K562 (cell line): ENCODE data around the gene CHCHD10. TPM values are rescaled to one million over a fixed set of nuclear protein-coding genes. Genes with fewer than 3 reads are reported as not detected.
A peak's percentile ranks its signal among the peaks of the same experiment; 100 is the strongest.

ENCODE experiments used
- ATAC-seq: fragments of 200-7000 bp; cut with Tn5 transposase; 3 replicates; pipeline ENCODE4 v1.9.1; 2020; ENCODE audit warnings: moderate library complexity
- BruUV-seq: library from RNA; stranded (reverse); fragments of 400-500 nt; replicated peaks from 2 replicates; lab custom pipeline; 2021; lab: Mats Ljungman, UMichigan
- CTCF ChIA-PET: fragments of 300-600 bp; formaldehyde crosslinking; extraction: SDS; loops from one replicate; lab custom pipeline; 2021; ENCODE audit warnings: low intra/inter-chr PET ratio; lab: Yijun Ruan, JAX
- POLR2A ChIA-PET: fragments of 300-600, 350-650 bp; sonication (Branson Sonifier 250); formaldehyde crosslinking; extraction: SDS; loops from one replicate; lab custom pipeline; 2021; ENCODE audit warnings: antibody characterized with exemption, inconsistent platforms; lab: Yijun Ruan, JAX
- DNase-seq, 4 experiments: peaks; one replicate each; pipeline versions ENCODE4 v3.0.0 to v3.0.0-alpha.2; 2011 to 2018; ENCODE audit warnings: low spot score in 3 of 4, mixed read lengths in 3 of 4; ENCODE audit errors: extremely low read depth in 1 of 4
- FAIRE-seq: peaks from 2 replicates; lab custom pipeline; 2011; peaks lifted over from hg19 to GRCh38; lab: Jason Lieb, UNC
- H2AFZ ChIP-seq: 2 replicates; pipeline ENCODE4 v1.6.0; 2011; ENCODE audit warnings: low read depth, low read length, control low read depth, inconsistent platforms
- H3K27ac ChIP-seq: fragments of 200-600 bp; 3 replicates; pipeline ENCODE4 v1.8.0; 2011; ENCODE audit warnings: low read depth, mild to moderate bottlenecking, control low read depth, inconsistent platforms, low read length, moderate library complexity, mixed read lengths; ENCODE audit errors: extremely low read depth
- H3K27me3 ChIP-seq, 2 experiments: fragments of 300-600 bp in 1 of 2; 2 replicates in 1 of 2; 3 replicates in 1 of 2; pipeline versions ENCODE4 v1.6.0 to v1.8.0; 2011; ENCODE audit warnings: inconsistent platforms in 2 of 2, low read length in 2 of 2, mild to moderate bottlenecking in 1 of 2, mixed read lengths in 1 of 2, moderate library complexity in 1 of 2; ENCODE audit not compliant: control insufficient read depth in 2 of 2, insufficient read depth in 2 of 2
- H3K36me3 ChIP-seq: fragments of 300-600 bp; 3 replicates; pipeline ENCODE4 v1.8.0; 2011; ENCODE audit warnings: mild to moderate bottlenecking, low read length, inconsistent platforms; ENCODE audit not compliant: control insufficient read depth, insufficient read depth
- H3K4me1 ChIP-seq, 2 experiments: fragments of 200-600 bp in 1 of 2; replicated peaks in 1 of 2; 2 replicates in 1 of 2; 3 replicates in 1 of 2; pipeline versions ENCODE4 v1.5.1 to v1.8.0; 2011; ENCODE audit warnings: inconsistent platforms in 2 of 2, low read length in 2 of 2, mild to moderate bottlenecking in 1 of 2, mixed read lengths in 1 of 2, moderate library complexity in 1 of 2; ENCODE audit not compliant: control insufficient read depth in 2 of 2, insufficient read depth in 2 of 2
- H3K4me2 ChIP-seq: 2 replicates; pipeline ENCODE4 v1.6.1; 2011; ENCODE audit warnings: low read length, control low read depth, inconsistent platforms, mixed read lengths; ENCODE audit not compliant: insufficient read depth
- H3K4me3 ChIP-seq: fragments of 200-600 bp; sonication (generic), shearing (Covaris generic); 2 replicates; pipeline ENCODE4 v1.5.1; 2016; ENCODE audit warnings: control low read depth, inconsistent platforms
- H3K79me2 ChIP-seq: fragments of 200-600 bp; 3 replicates; pipeline ENCODE4 v1.8.0; 2011; ENCODE audit warnings: low read length, inconsistent platforms; ENCODE audit not compliant: control insufficient read depth, insufficient read depth
- H3K9ac ChIP-seq, 2 experiments: 2 replicates each; pipeline versions ENCODE4 v1.6.0 to v1.6.1; 2011; ENCODE audit warnings: low read depth in 2 of 2, low read length in 2 of 2, control low read depth in 1 of 2, inconsistent platforms in 1 of 2, mild to moderate bottlenecking in 1 of 2, mixed read lengths in 1 of 2; ENCODE audit not compliant: insufficient read depth in 1 of 2
- H3K9me1 ChIP-seq: one replicate; pipeline ENCODE4 v1.6.0; 2011; ENCODE audit warnings: inconsistent platforms, mild to moderate bottlenecking, low read length, moderate library complexity; ENCODE audit not compliant: control insufficient read depth, insufficient read depth
- H3K9me3 ChIP-seq: replicated peaks from 2 replicates; pipeline ENCODE4 v1.5.1; 2011; ENCODE audit warnings: low read depth, low read length, inconsistent platforms; ENCODE audit not compliant: control insufficient read depth, insufficient read depth
- H4K20me1 ChIP-seq: replicated peaks from 2 replicates; pipeline ENCODE4 v1.6.1; 2011; ENCODE audit warnings: low read length, inconsistent platforms, mixed read lengths; ENCODE audit not compliant: control insufficient read depth, insufficient read depth
- ARHGAP35 ChIP-seq: fragments of 450-650 bp; IDR thresholded peaks from 2 replicates; pipeline ENCODE4 v1.6.1; 2018; ENCODE audit not compliant: partially characterized antibody
- BDP1 ChIP-seq: IDR thresholded peaks from 3 replicates; pipeline ENCODE4 v1.6.1; 2011; ENCODE audit not compliant: insufficient read length, insufficient read depth
- IRF2 ChIP-seq: sonication (generic); formaldehyde crosslinking; IDR thresholded peaks from 2 replicates; pipeline ENCODE4 v1.8.1; 2022; ENCODE audit warnings: mild to moderate bottlenecking, missing genetic modification reagents
- SMAD1 ChIP-seq: fragments of 150-350 bp; IDR thresholded peaks from 2 replicates; pipeline ENCODE4 v1.6.1; 2014; ENCODE audit warnings: low read length, low read depth; ENCODE audit not compliant: partially characterized antibody
- TAF9B ChIP-seq: fragments of 450-650 bp; IDR thresholded peaks from 2 replicates; pipeline ENCODE4 v1.6.1; 2018; ENCODE audit warnings: mild to moderate bottlenecking; ENCODE audit not compliant: partially characterized antibody
- ZNF764 ChIP-seq: fragments of 250-450 bp; sonication (Bioruptor Pico); IDR thresholded peaks from 2 replicates; pipeline ENCODE4 v1.4.0; 2020; ENCODE audit warnings: low read depth, mild to moderate bottlenecking, moderate library complexity
- WGBS: fragments of 100-300 bp; shearing (Covaris generic); methylation state at CpG from one replicate; pipeline ENCODE4 v1.1.6; 2016; ENCODE audit warnings: low coverage, mixed read lengths; ENCODE audit not compliant: insufficient coverage; ENCODE audit errors: missing lambda C conversion rate; 5-methylcytosine and 5-hydroxymethylcytosine counted together
- in situ Hi-C: fragments of 300-500 bp; cut with MboI; formaldehyde crosslinking; loops from 4 replicates; pipeline ENCODE4 v1.15.0; 2018; ENCODE audit warnings: inconsistent platforms, mixed read lengths
- intact Hi-C: fragments of 100-400 bp; cut with micrococcal nuclease; formaldehyde crosslinking; loops from 2 replicates; pipeline ENCODE4 v1.14.2; 2022
- polyA plus RNA-seq, 8 experiments: library from polyadenylated mRNA; depleted of rRNA in 4 of 8; stranded (reverse) in 5 of 8; unstranded in 3 of 8; fragments of >200 nt; fragmentation: Nextera tagmentation in 2 of 8; fragmentation: Illumina TruSeq in 1 of 8; extraction: Ambion mirVana in 2 of 8; extraction: Trizol in 1 of 8; gene quantifications; 2 replicates each; pipeline versions ENCODE4 v1.2.1 to v1.2.3, GENCODE V29; 2011 to 2014; ENCODE audit warnings: inconsistent platforms in 1 of 8, missing spikeins in 1 of 8
- total RNA-seq, 7 experiments: library from RNA; depleted of rRNA in 6 of 7; stranded (reverse); fragments of >200 nt in 6 of 7; fragmentation: Illumina TruSeq in 2 of 7; extraction: Trizol in 2 of 7; gene quantifications; 2 replicates each; pipeline versions ENCODE4 v1.2.1 to v1.2.3, GENCODE V29; 2011 to 2021; ENCODE audit warnings: low replicate concordance in 1 of 7
- TF ChIP-seq, protein P1 (sequence below): fragments of 450-650 bp; formaldehyde crosslinking; IDR thresholded peaks from 2 replicates; pipeline ENCODE4 v1.4.0; 2020; ENCODE audit warnings: mild to moderate bottlenecking, moderate library complexity
- TF ChIP-seq, protein P2 (sequence below): fragments of 450-650 bp; formaldehyde crosslinking; IDR thresholded peaks from 2 replicates; pipeline ENCODE4 v1.4.0; 2020; ENCODE audit warnings: mild to moderate bottlenecking, mixed read lengths
- TF ChIP-seq, protein P3 (sequence below), 2 experiments: IDR thresholded peaks in 1 of 2; conservative IDR thresholded peaks in 1 of 2; 2 replicates each; pipeline ENCODE4 v1.6.1; 2016; ENCODE audit warnings: low read depth in 2 of 2, mild to moderate bottlenecking in 1 of 2, missing compliant biosample characterization in 1 of 2, missing genetic modification characterization in 1 of 2, moderate library complexity in 1 of 2

CHCHD10 gene
- total and polyA plus RNA-seq, 9 of the 15 experiments (the other 6 are each of a cell fraction or from before 2014, with no cell fraction given): 15.2 to 292 (median 102) TPM

DNA sequence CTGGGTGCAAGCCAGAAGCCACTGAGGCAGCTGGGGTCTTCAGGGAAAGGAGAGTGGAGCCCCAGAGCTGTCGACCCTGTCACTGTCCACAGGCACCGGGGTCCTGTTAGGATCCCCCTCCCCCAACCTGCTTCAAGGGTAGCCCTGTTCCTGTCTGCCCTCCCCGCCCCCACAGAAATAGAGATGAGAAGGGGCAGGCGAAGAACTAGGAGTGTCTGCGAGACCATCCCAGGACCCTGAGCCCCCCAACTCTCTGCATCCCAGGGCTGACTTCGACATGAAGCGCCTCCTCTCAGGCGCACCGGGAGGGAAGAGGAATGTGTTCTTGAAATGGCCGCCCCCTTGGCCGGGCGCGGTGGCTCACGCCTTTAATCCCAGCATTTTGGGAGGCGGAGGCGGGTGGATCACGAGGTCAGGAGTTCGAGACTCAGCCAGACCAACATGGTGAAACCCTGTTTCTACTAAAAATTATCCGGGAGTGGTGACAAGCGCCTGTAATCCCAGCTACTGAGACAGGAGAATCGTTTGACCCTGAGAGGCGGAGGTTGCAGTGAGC, 16.3 kb downstream of the CHCHD10 start (continued):
- TF ChIP-seq SMAD1 (no peak), BDP1 (no peak), ZNF764 (CRISPR knock-in tag) (0 out of 2 replicates have a peak, but pooled peaks have one; percentile 23)
- TF ChIP-seq, protein P1, sequence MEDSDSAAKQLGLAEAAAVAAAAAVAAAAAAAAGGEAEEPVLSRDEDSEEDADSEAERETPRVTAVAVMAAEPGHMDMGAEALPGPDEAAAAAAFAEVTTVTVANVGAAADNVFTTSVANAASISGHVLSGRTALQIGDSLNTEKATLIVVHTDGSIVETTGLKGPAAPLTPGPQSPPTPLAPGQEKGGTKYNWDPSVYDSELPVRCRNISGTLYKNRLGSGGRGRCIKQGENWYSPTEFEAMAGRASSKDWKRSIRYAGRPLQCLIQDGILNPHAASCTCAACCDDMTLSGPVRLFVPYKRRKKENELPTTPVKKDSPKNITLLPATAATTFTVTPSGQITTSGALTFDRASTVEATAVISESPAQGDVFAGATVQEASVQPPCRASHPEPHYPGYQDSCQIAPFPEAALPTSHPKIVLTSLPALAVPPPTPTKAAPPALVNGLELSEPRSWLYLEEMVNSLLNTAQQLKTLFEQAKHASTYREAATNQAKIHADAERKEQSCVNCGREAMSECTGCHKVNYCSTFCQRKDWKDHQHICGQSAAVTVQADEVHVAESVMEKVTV (CRISPR knock-in tag): no peak

DNA sequence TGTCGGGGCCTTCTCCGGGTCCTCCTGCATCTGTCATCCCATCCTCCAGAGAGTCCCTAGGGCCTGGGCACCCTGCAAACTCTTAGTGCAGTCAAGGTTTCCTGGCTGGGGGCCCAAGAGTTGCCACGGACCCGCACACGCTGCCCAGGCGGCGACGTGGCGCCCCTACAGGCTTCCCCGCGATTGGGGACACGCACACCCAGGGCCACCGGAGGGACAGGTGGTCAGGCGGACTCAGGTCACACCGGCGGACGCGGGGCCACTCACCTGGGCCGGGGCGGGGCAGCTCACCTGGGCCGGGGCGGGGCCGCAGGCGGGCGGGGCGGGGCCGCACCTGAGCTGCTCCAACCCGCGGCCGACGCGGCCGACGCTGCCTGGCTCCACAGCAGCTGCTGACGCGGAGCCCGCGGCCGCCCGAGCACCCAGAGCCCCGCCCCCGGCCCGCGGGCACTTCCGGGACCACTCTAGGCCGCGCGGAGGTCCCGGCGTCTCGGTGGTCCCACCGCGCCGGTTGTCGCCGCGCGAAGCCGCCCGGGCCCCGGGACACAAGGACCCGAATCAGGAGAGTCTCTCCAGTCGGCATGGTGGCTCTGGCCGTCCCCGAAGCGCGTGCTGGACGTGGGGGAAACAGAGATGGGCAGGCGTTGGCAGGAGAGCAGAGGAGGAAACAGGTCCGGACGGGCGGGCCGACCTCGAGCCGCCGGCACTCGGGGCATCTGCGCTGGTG, 16.9 kb downstream of the CHCHD10 start, which contains the start of gene ZNF70:
Gene ZNF70 (minus strand): TSS at position 399 of the 727 bp plus-strand sequence. CDS start 5,972 bp downstream, outside the sequence.
- peak within 1 kb of the TSS; percentile 89 to 95 for H3K9ac ChIP-seq
- H3K9me1 ChIP-seq: peaks cover 3% of the 10 kb centered on the region
- peak; percentile 92 for ATAC-seq
- no peaks in the 10 kb centered on the region for H4K20me1 ChIP-seq
- peak; percentile 83 to 87 (median 86) for DNase-seq
- H3K79me2 ChIP-seq: peaks cover 14% of the 10 kb centered on the region; the same call in 2 of the 3 replicates
- 1% methylated on average over 31 of the region's 78 CpGs for WGBS
- intact Hi-C loops: no loop called here
- H3K4me2 ChIP-seq: peak within 1 kb of the TSS; percentile 89
- ChIA-PET POLR2A (interaction anchor here (0.9 to 1.1 kb wide), 3 partner anchors 8 to 12 kb away, joined by 3 to 4 read pairs (median 4); no protein-coding TSS in a partner anchor), CTCF (no interaction called here)
- H3K4me3 ChIP-seq: peak within 1 kb of the TSS; percentile 73
- no peaks in the 10 kb centered on the region for H3K36me3 ChIP-seq
- no peak for FAIRE-seq
- in situ Hi-C loops: no loop called here
- no peaks in the 10 kb centered on the region for H3K27me3 ChIP-seq
- peaks cover 11 to 30% of the 10 kb centered on the region in 2 experiments for H3K4me1 ChIP-seq
- H2AFZ ChIP-seq: peak within 1 kb of the TSS; percentile 92
- BruUV-seq: no TSS peak
- H3K27ac ChIP-seq: peak within 1 kb of the TSS; percentile 89
- no peaks in the 10 kb centered on the region for H3K9me3 ChIP-seq
- TF ChIP-seq, protein P2, sequence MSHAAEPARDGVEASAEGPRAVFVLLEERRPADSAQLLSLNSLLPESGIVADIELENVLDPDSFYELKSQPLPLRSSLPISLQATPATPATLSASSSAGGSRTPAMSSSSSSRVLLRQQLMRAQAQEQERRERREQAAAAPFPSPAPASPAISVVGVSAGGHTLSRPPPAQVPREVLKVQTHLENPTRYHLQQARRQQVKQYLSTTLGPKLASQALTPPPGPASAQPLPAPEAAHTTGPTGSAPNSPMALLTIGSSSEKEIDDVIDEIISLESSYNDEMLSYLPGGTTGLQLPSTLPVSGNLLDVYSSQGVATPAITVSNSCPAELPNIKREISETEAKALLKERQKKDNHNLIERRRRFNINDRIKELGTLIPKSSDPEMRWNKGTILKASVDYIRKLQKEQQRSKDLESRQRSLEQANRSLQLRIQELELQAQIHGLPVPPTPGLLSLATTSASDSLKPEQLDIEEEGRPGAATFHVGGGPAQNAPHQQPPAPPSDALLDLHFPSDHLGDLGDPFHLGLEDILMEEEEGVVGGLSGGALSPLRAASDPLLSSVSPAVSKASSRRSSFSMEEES (CRISPR knock-in tag): no peak
- no peak for TF ChIP-seq TAF9B
- TF ChIP-seq, protein P3, sequence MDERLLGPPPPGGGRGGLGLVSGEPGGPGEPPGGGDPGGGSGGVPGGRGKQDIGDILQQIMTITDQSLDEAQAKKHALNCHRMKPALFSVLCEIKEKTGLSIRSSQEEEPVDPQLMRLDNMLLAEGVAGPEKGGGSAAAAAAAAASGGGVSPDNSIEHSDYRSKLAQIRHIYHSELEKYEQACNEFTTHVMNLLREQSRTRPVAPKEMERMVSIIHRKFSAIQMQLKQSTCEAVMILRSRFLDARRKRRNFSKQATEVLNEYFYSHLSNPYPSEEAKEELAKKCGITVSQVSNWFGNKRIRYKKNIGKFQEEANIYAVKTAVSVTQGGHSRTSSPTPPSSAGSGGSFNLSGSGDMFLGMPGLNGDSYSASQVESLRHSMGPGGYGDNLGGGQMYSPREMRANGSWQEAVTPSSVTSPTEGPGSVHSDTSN (CRISPR knock-in tag; IDR thresholded peaks at IDR 0.05; ENCODE audit: low read depth): no peak
- TF ChIP-seq, protein P3 (tag; conservative IDR thresholded peaks at IDR 0.05; ENCODE audit: low read depth): no peak
- no peak for TF ChIP-seq ARHGAP35
- TF ChIP-seq IRF2 (CRISPR knock-in tag): no peak
